GM12878 (cell line): Measurements from ENCODE around the gene NFYC.

Source experiments
- CTCF ChIP-seq, 3 experiments: IDR thresholded peaks in 2 of 3; conservative IDR thresholded peaks in 1 of 3; 2 replicates each; pipeline ENCODE4 v1.5.1; 2011; ENCODE audit warnings: low read depth in 3 of 3, low read length in 3 of 3, mild to moderate bottlenecking in 3 of 3, control low read depth in 2 of 3, moderate library complexity in 2 of 3, inconsistent platforms in 1 of 3, mixed read lengths in 1 of 3; ENCODE audit not compliant: control insufficient read depth in 2 of 3, insufficient read depth in 1 of 3; ENCODE audit errors: extremely low read depth in 1 of 3
- POLR2A ChIP-seq: IDR thresholded peaks from 2 replicates; pipeline ENCODE4 v1.6.1; 2011; ENCODE audit warnings: low read depth, mild to moderate bottlenecking, low read length

- no peak for TF ChIP-seq POLR2A
- no peak for TF ChIP-seq CTCF (IDR thresholded peaks at IDR 0.05 in 2 of 3, conservative IDR thresholded peaks at IDR 0.05 in 1 of 3; ENCODE audit: control insufficient read depth in 2 of 3, extremely low read depth in 1 of 3, insufficient read depth in 1 of 3, low read depth in 3 of 3, low read length in 3 of 3)
These were observed 51.0 kb downstream of the NFYC start for GRCh38 chr1:40742363-40743061.
